ENCODE results near the gene JAKMIP3.

JAKMIP3 gene

DNA sequence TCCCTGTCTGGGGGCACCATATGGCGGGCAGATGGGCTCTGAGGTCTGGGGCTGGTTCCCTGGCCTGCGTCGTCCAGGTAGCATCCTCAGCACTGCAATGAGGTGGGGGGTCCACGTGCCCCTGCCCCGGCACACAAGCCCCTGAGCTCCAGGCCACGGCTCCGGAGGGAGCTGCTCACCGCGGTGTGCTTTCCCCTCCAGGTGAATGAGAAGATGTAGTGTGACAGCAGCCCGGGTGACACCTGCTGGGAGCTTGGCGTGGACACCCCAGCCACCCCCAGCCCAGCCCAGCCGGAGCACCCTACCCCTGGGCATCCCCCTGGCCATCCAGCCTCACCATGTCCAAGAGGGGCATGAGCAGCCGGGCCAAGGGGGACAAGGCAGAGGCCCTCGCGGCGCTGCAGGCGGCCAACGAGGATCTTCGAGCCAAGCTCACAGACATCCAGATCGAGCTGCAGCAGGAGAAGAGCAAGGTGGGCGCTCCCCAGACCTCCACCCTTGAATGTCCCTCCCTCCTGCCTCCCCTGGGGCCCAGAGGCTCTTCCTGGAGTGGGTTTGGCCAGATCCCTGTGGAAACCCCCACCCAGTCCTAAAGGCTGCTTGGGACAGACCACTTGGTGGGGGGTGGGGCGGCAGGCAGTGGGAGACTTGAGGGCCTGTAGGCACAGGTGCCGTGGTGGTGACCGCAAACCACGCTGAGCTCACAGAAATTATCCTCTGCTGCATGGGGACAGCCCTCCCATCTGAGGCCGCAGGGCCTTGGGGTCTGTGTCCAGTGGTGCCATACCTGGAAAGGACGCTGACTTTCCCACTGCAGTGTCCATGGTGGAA is 38.9 kb downstream of the JAKMIP3 start:
- in situ Hi-C loops (cut with HindIII; ENCODE audit: low sequenced_read_pairs), result no loop called here
- no peak overlapping the region for H3K4me3 ChIP-seq (ENCODE audit: low read depth, low read length)
- DNase-seq (ENCODE audit: low read depth), result no peak
- TF ChIP-seq, protein P1, sequence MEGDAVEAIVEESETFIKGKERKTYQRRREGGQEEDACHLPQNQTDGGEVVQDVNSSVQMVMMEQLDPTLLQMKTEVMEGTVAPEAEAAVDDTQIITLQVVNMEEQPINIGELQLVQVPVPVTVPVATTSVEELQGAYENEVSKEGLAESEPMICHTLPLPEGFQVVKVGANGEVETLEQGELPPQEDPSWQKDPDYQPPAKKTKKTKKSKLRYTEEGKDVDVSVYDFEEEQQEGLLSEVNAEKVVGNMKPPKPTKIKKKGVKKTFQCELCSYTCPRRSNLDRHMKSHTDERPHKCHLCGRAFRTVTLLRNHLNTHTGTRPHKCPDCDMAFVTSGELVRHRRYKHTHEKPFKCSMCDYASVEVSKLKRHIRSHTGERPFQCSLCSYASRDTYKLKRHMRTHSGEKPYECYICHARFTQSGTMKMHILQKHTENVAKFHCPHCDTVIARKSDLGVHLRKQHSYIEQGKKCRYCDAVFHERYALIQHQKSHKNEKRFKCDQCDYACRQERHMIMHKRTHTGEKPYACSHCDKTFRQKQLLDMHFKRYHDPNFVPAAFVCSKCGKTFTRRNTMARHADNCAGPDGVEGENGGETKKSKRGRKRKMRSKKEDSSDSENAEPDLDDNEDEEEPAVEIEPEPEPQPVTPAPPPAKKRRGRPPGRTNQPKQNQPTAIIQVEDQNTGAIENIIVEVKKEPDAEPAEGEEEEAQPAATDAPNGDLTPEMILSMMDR (IDR thresholded peaks at IDR 0.05; ENCODE audit: low read depth, low read length, missing control alignments), result no peak

GRCh38 chr10:132105302-132105995 is 39.7 kb downstream of the JAKMIP3 start:
- in situ Hi-C loops (cut with HindIII; ENCODE audit: low sequenced_read_pairs), result no loop called here
- H3K4me3 ChIP-seq (ENCODE audit: low read depth, low read length), result no peak overlapping the region
- DNase-seq (ENCODE audit: low read depth), result no peak
- TF ChIP-seq, protein P1 (IDR thresholded peaks at IDR 0.05; ENCODE audit: low read depth, low read length, missing control alignments), result no peak

DNA sequence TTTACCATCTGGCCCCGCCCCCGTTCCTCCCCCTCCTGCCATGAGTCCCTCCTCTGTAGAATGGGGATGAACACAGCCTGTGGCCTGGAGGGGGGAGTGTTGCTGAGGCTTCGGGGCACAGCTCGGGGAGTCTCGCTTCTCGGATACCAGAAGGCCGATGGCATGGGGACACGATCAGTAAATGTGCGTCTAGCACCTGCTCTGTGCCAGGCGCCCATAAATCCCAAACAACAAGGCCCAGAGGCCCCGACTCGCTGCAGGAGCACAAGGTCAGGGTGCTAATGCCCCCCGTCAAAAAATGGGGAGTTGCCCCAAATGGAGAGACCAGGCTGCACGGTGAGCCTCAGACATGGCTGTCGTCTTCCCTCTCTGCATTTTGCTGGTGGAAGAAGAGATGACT is 40.7 kb downstream of the JAKMIP3 start:
- DNase-seq (ENCODE audit: low read depth), result no peak
- TF ChIP-seq, protein P1 (IDR thresholded peaks at IDR 0.05; ENCODE audit: low read depth, low read length, missing control alignments), result no peak
- in situ Hi-C loops (cut with HindIII; ENCODE audit: low sequenced_read_pairs), result no loop called here
- H3K4me3 ChIP-seq (ENCODE audit: low read depth, low read length), result no peak overlapping the region

DNA sequence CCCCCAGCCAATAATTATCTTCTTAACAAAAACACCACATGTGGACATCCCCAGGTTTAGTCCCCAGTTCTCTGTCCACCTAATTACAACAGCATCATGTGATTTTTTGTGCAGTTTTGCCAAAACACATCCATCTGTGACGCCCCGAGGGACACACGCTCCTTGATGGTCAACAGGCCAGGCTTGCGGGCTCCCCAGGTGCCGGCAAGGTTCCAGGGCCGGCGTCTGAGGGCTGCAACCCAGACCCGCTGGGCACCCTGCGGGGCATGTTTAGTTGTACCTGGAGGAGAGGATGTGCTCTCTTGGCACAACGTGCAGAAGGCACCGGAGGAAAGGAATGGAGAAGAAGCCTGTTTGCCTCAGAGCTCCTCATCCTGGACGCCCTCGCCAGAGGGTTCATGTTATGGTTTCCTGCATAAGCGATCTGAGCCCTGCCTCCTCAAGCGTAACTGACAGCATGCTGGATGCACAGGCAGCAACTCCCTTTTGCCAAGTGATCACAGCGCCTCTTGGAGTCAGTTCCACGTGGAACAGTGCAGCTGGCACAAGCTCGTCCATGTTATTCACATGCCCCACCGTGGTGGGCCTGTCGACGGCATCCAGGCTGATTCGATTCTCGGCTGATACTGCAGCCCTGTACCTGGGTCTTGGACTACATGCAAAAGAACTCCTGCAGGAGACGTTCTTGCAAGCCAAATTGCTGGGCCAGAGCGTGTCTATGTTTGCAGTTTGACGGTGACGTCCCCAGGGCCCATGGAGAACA is 41.6 kb downstream of the JAKMIP3 start:
- H3K4me3 ChIP-seq (ENCODE audit: low read depth, low read length), result no peak overlapping the region
- DNase-seq (ENCODE audit: low read depth), result no peak
- TF ChIP-seq, protein P1 (IDR thresholded peaks at IDR 0.05; ENCODE audit: low read depth, low read length, missing control alignments), result no peak
- in situ Hi-C loops (cut with HindIII; ENCODE audit: low sequenced_read_pairs), result no loop called here

DNA sequence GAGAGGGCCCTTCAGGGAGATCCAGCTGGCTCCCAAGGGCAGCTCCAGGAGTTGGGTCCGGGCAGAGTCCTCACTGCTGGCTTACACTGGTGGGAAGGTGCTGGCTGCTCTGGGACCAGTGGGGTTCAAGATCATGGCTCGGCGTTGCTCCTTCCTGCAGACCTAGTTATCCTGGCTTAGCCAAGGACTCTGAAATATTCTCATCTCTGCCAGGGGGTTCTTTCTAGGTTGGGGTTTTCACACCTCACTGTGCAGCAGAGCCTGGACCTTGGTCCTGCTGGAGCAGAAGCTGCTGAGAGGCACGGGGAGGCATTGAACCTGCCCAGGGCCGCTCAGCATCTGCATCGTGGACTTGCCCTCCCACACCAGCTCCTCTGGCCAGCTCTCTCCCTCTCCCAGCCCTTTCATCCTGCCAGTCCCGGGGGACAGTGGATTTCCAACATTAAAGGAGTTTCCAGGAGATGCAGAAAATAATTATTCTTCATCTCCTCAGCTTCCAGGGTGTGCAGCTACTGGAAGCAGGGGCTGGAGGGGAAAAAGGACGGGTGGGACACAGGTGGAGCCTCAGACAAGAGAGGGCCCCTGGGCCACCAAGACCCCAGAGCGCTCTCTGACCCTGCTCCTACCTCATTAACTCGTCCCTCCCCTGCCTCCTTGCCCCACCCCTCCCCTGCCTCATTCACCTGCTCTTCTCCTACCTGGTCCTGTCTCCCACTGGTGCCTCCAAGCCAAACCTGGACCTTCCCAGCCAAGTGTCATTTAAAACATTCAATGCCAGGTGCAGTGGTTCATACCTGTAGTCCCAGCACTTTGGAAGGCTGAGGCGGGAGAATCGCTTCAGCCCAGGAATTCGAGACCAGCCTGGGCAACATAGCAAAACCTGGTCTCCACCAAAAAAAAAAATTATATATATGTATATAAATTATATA is 42.5 kb downstream of the JAKMIP3 start:
- in situ Hi-C loops (cut with HindIII; ENCODE audit: low sequenced_read_pairs), result no loop called here
- TF ChIP-seq, protein P1 (IDR thresholded peaks at IDR 0.05; ENCODE audit: low read depth, low read length, missing control alignments), result no peak
- no peak overlapping the region for H3K4me3 ChIP-seq (ENCODE audit: low read depth, low read length)
- DNase-seq (ENCODE audit: low read depth), result no peak

All from astrocyte of the cerebellum (primary cell).